Upper lobe of left lung (tissue), 6 donors: Measurements from ENCODE around the gene RNASEH2C. TPM values are rescaled to one million over a fixed set of nuclear protein-coding genes. Genes with fewer than 3 reads are reported as not detected.
"Not testable (repeated sequence)": the region's sequence is repeated elsewhere in the genome, so short reads cannot be mapped to it uniquely, and the experiment has no call there.

ENCODE experiments used
- ATAC-seq, 2 donors: fragments of 200-7000 bp; cut with Tn5 transposase; one replicate each; pipeline ENCODE4 v1.9.1; 2022; ENCODE audit warnings: mild to moderate bottlenecking in 2 of 2, moderate library complexity in 2 of 2; ENCODE audit not compliant: low FRiP score in 2 of 2
- DNase-seq, 2 donors: peaks; one replicate each; pipeline ENCODE4 v3.0.0-alpha.2; 2019 to 2020
- H3K27ac ChIP-seq, 4 donors: fragments of 200-600 bp; sonication (generic); one replicate each; pipeline ENCODE4 v1.5.1; 2016 to 2019
- H3K27me3 ChIP-seq, 4 donors: fragments of 200-600 bp; sonication (generic); one replicate each; pipeline ENCODE4 v1.5.1; 2017 to 2019
- H3K36me3 ChIP-seq, 4 donors: fragments of 200-600 bp; sonication (generic); one replicate each; pipeline ENCODE4 v1.5.1; 2016 to 2019
- H3K4me1 ChIP-seq, 4 donors: fragments of 200-600 bp; sonication (generic); one replicate each; pipeline ENCODE4 v1.5.1; 2018 to 2019
- H3K4me3 ChIP-seq, 4 donors: fragments of 200-600 bp; sonication (generic); one replicate each; pipeline ENCODE4 v1.5.1; 2017 to 2019; ENCODE audit warnings: mild to moderate bottlenecking in 2 of 4, moderate library complexity in 1 of 4
- H3K9me3 ChIP-seq, 4 donors: fragments of 200-600 bp; sonication (generic); one replicate each; pipeline ENCODE4 v1.5.1; 2018 to 2019
- CTCF ChIP-seq, 6 experiments: fragments of 450-650 bp in 4 of 6; fragments of 200-600 bp in 2 of 6; sonication (generic) in 2 of 6; IDR thresholded peaks; one replicate each; pipeline ENCODE4 v1.5.1; 2016 to 2019; ENCODE audit warnings: antibody characterized with exemption in 6 of 6
- EP300 ChIP-seq, 4 donors: sonication (generic); formaldehyde crosslinking; IDR thresholded peaks; one replicate each; pipeline ENCODE4 v1.5.1; 2017; ENCODE audit warnings: antibody characterized with exemption in 4 of 4, control low read depth in 2 of 4
- POLR2A ChIP-seq, 4 donors: fragments of 450-650 bp; IDR thresholded peaks; one replicate each; pipeline ENCODE4 v1.5.1; 2016 to 2017; ENCODE audit warnings: antibody characterized with exemption in 4 of 4, mild to moderate bottlenecking in 2 of 4
- POLR2AphosphoS5 ChIP-seq, 2 donors: sonication (generic); formaldehyde crosslinking; IDR thresholded peaks; one replicate each; pipeline ENCODE4 v1.5.1; 2017; ENCODE audit warnings: antibody characterized with exemption in 2 of 2
- WGBS, 2 donors: methylation state at CpG; one replicate each; pipeline ENCODE4 v1.1.5; 2017 to 2018; 5-methylcytosine and 5-hydroxymethylcytosine counted together
- total RNA-seq, 6 donors: library from RNA; depleted of rRNA in 4 of 6; stranded (reverse); fragments of >200 nt in 4 of 6; gene quantifications; one replicate each; pipeline versions ENCODE4 v1.1.0 to v1.2.1, GENCODE V29; 2016 to 2021
- donor health status: DM: no; HTN: no; CAD: no; lungs with moderate emphysema.
- donor health status: DM: no; HTN: yes; CAD: no; lungs with severe emphysema.

The RNASEH2C gene
- total RNA-seq, 6 donors from 2014 or later = 35.0 to 81.7 (median 49.1) TPM

DNA sequence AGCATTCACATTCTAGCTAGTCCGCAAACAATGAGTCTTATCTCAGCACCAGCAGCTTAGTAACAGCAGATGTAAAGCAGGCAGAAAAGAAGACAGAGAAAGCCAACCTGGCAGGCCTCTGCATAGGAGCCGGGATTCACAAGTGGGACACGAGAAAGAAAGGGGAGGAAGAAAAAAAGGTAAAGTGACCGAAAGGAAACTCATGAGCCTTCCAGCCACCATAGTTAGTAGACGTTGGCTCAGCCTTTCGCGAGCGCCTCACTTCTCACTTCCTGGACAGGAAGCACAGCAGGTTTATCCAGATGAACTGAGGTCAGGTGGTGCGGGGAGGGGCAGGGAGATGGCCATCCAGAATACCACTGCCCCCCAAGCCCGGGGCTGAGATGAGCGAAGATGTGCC lies 28.2 kb downstream of the RNASEH2C start:
- peaks cover 0 to 12% (median 10%) of the 10 kb centered on the region in 4 donors for H3K4me1 ChIP-seq
- no peaks in the 10 kb centered on the region for H3K9me3 ChIP-seq
- ATAC-seq = no peak
- H3K27me3 ChIP-seq = no peaks in the 10 kb centered on the region
- no peak overlapping the region for H3K4me3 ChIP-seq
- no peak overlapping the region for H3K27ac ChIP-seq
- TF ChIP-seq POLR2AphosphoS5 (IDR thresholded peaks at IDR 0.05) (no peak), POLR2A (IDR thresholded peaks at IDR 0.05) (no peak), CTCF (IDR thresholded peaks at IDR 0.05) (no peak)
- H3K36me3 ChIP-seq = no peaks in the 10 kb centered on the region
- no peak for DNase-seq
- 61 to 67% methylated on average over 11 of the region's 11 CpGs for WGBS, 2 donors

- not testable (repeated sequence) for ATAC-seq, H3K4me3 ChIP-seq, H3K27me3 ChIP-seq, H3K27ac ChIP-seq, H3K36me3 ChIP-seq, DNase-seq, H3K9me3 ChIP-seq
- peaks cover 0 to 12% (median 10%) of the 10 kb centered on the region in 4 donors for H3K4me1 ChIP-seq
- 89 to 96% methylated on average over 8 of the region's 8 CpGs for WGBS, 2 donors
These were observed 28.8 kb downstream of the RNASEH2C start for GRCh38 chr11:65691847-65692246.

DNA sequence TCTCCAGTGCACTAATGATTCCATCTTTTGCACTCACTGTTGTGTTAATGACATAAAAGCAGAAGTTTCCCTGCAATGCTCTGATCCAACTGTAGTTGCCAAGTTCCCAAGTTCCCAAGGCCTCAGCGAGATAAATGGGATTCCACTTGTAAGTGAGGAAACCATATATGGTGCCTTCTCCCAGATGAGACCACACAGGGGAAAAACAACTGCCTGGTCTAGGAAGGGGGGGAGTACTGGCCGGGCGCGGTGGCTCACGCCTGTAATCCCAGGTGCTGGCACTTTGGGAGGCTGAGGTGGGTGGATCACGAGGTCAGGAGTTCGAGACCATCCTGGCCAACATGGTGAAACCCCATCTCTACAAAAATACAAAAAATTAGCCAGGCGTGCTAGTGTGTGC lies 34.6 kb downstream of the RNASEH2C start:
- H3K36me3 ChIP-seq = no peaks in the 10 kb centered on the region
- H3K27ac ChIP-seq = no peak overlapping the region
- ATAC-seq = no peak
- DNase-seq = no peak
- no peak overlapping the region for H3K4me3 ChIP-seq
- WGBS, 2 donors = 83 to 86% methylated on average over 7 to 8 of the region's 8 CpGs
- TF ChIP-seq CTCF (IDR thresholded peaks at IDR 0.05) = no peak
- no peak for TF ChIP-seq EP300 (IDR thresholded peaks at IDR 0.05)
- TF ChIP-seq POLR2A (IDR thresholded peaks at IDR 0.05) = no peak
- no peak for TF ChIP-seq POLR2AphosphoS5 (IDR thresholded peaks at IDR 0.05)
- no peaks in the 10 kb centered on the region for H3K27me3 ChIP-seq
- no peaks in the 10 kb centered on the region for H3K4me1 ChIP-seq
- H3K9me3 ChIP-seq = no peaks in the 10 kb centered on the region

GRCh38 chr11:65683480-65683879 lies 37.1 kb downstream of the RNASEH2C start:
- H3K4me1 ChIP-seq, ATAC-seq, H3K9me3 ChIP-seq, H3K4me3 ChIP-seq, H3K36me3 ChIP-seq, DNase-seq, H3K27ac ChIP-seq, H3K27me3 ChIP-seq: not testable (repeated sequence)
- 78 to 84% methylated on average over 6 of the region's 6 CpGs for WGBS, 2 donors

DNA sequence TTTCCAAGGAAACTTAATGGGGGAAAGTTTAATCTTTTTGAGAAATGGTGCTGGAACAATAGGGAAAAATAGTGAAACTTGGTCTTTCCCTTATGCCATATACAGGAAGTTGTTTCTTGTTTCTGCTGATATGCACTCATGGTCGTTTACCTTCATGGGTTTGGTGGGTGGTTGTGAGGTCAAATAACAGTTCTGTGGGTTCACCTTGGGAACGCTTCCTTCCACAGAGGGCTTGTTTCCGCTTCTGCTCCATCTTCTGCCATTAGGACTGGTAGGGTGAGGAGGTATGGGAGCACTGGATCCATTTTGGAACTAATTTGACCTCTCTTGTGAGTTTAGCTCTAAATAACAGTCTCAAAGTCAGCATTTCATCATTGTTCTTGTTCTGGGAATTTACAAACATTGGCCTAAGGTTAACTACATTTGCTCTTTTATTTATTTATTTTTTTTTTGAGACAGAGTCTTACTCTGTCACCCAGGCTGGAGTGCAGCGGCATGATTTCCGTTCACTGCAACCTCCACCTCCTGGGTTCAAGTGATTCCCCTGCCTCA lies 40.3 kb downstream of the RNASEH2C start:
- H3K27ac ChIP-seq = no peak overlapping the region
- H3K36me3 ChIP-seq = no peaks in the 10 kb centered on the region
- ATAC-seq = no peak
- no peaks in the 10 kb centered on the region for H3K27me3 ChIP-seq
- WGBS, 2 donors = 75 to 80% methylated on average over 5 of the region's 5 CpGs
- TF ChIP-seq POLR2A (IDR thresholded peaks at IDR 0.05) (no peak), POLR2AphosphoS5 (IDR thresholded peaks at IDR 0.05) (no peak), EP300 (IDR thresholded peaks at IDR 0.05) (no peak), CTCF (IDR thresholded peaks at IDR 0.05) (no peak)
- no peak overlapping the region for H3K4me3 ChIP-seq
- no peaks in the 10 kb centered on the region for H3K9me3 ChIP-seq
- DNase-seq = no peak
- no peaks in the 10 kb centered on the region for H3K4me1 ChIP-seq

- no peaks in the 10 kb centered on the region for H3K27me3 ChIP-seq
- H3K36me3 ChIP-seq = no peaks in the 10 kb centered on the region
- DNase-seq (no peak), ATAC-seq (no peak)
- 94 to 98% methylated on average over 2 of the region's 2 CpGs for WGBS, 2 donors
- no peak overlapping the region for H3K27ac ChIP-seq
- TF ChIP-seq POLR2A (IDR thresholded peaks at IDR 0.05) = no peak
- TF ChIP-seq CTCF (IDR thresholded peaks at IDR 0.05) = no peak
- H3K4me1 ChIP-seq = no peaks in the 10 kb centered on the region
- H3K4me3 ChIP-seq = no peak overlapping the region
- no peaks in the 10 kb centered on the region for H3K9me3 ChIP-seq
These were observed 47.6 kb downstream of the RNASEH2C start for GRCh38 chr11:65672982-65673381.
